ENCODE measurements around the gene PLAU.

DNA sequence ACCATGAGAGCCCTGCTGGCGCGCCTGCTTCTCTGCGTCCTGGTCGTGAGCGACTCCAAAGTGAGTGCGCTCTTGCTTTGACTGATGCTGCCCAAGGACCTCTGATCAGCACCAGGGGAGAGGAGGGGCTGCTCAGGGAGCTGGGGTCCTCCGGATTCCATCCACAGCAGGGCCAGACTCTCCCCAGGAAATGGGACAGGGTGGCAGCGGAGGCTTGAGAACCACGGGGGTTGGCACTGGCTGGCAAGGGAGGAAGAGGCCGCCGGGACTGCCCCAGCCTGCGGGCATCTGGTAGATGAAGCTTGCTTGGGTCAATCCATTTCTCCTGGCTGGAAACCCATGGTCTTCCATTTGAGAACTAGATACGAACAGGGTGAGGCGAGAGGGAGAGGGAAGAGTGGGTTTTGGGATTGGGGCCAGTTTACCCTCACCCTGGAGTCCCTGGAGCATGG is 647 bp downstream of the PLAU start:
- TF ChIP-seq POLR2A (IDR thresholded peaks at IDR 0.05; ENCODE audit: low read length): no peak
- TF ChIP-seq GATA1 (IDR thresholded peaks at IDR 0.05; ENCODE audit: low read depth, low read length): no peak

Measured in erythroblast (primary cell).